Tibial artery (tissue), 4 donors: Measurements from ENCODE around the gene ASGR2.
A peak's percentile ranks its signal among the peaks of the same experiment; 100 is the strongest.
"Not testable (repeated sequence)": the region's sequence is repeated elsewhere in the genome, so short reads cannot be mapped to it uniquely, and the experiment has no call there.

Experiments
- DNase-seq, 2 donors: peaks; one replicate each; pipeline ENCODE4 v3.0.0-alpha.2; 2019
- H3K27ac ChIP-seq, 2 donors: fragments of 200-600 bp; sonication (generic) in 1 of 2; 1 replicate in 1 of 2; 2 replicates in 1 of 2; pipeline ENCODE4 v1.5.1; 2018 to 2019; ENCODE audit warnings: mild to moderate bottlenecking in 1 of 2
- H3K27me3 ChIP-seq, 2 donors: fragments of 200-600 bp; sonication (generic) in 1 of 2; one replicate each; pipeline versions ENCODE4 v1.5.1 to v1.6.0; 2016 to 2019
- H3K36me3 ChIP-seq, 3 donors: fragments of 200-600 bp; sonication (generic) in 2 of 3; one replicate each; pipeline ENCODE4 v1.5.1; 2016 to 2019; ENCODE audit warnings: mild to moderate bottlenecking in 2 of 3
- H3K4me1 ChIP-seq, 4 donors: fragments of 200-600 bp; sonication (generic) in 2 of 4; 1 replicate in 3 of 4; 2 replicates in 1 of 4; pipeline ENCODE4 v1.5.1; 2016 to 2019
- H3K4me3 ChIP-seq, 2 donors: fragments of 200-600 bp; sonication (generic) in 1 of 2; 1 replicate in 1 of 2; 2 replicates in 1 of 2; pipeline ENCODE4 v1.5.1; 2018 to 2019; ENCODE audit warnings: mild to moderate bottlenecking in 2 of 2
- H3K9me3 ChIP-seq, 3 donors: fragments of 200-600 bp; sonication (generic) in 1 of 3; one replicate each; pipeline ENCODE4 v1.5.1; 2016 to 2019
- intact Hi-C: fragments of 100-400 bp; cut with DNase I; formaldehyde crosslinking; loops from one replicate; pipeline ENCODE4 v1.15.0; 2023; ENCODE audit warnings: low total_unique reads
- TF ChIP-seq, protein P1 (sequence below), 2 experiments: fragments of 200-600 bp in 1 of 2; fragments of 450-650 bp in 1 of 2; IDR thresholded peaks; one replicate each; pipeline ENCODE4 v1.5.1; 2017 to 2019; ENCODE audit warnings: antibody characterized with exemption in 2 of 2, mild to moderate bottlenecking in 1 of 2, moderate library complexity in 1 of 2

Gene ASGR2

DNA sequence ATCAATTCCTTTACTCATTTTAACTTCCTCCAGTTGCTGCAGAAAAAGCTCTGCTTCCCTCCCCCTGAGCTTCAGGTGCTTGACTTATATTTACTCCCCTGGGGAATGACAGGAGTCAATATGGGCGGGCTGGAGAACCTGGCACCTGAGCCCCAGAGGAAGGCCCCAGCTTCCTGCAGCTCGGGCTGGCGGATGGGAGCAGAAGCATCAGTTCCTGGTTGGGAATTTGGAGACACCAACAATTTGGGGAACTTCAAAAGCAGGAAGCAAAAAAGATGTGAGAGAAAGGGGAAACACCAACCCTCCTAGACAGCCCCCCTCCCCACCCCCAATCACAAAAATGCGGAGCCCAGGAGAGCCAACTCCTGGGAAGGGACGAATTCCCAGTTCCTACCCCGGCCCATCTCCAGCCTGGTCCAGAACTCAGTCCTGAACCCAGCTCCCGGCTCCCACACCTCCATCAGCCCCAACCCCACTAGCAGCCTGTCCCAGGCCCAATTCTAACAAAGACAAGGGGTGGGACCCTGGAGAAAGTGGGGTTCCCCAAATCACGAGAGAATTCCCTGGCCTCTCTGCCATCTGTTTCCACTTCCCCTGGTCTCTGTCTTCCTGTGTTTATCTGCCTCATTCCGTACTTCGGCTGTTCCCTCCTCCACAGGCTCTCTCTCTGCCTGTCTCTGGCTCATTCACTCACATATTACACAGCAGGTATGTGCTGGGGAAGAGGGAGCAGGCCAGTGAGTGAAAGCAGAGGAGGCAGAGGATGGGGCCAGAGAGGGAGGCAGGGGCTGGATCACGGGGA, 16.2 kb upstream of the ASGR2 start:
- intact Hi-C loops = no loop called here
- Histone ChIP-seq H3K27ac (no peak overlapping the region), H3K27me3 (peaks cover 0 to 52% of the 10 kb centered on the region in 2 donors), H3K4me3 (peak overlapping the region; percentile 4 to 21), H3K9me3 (no peaks in the 10 kb centered on the region), H3K36me3 (no peaks in the 10 kb centered on the region), H3K4me1 (no peaks in the 10 kb centered on the region)
- DNase-seq = no peak
- TF ChIP-seq, protein P1, sequence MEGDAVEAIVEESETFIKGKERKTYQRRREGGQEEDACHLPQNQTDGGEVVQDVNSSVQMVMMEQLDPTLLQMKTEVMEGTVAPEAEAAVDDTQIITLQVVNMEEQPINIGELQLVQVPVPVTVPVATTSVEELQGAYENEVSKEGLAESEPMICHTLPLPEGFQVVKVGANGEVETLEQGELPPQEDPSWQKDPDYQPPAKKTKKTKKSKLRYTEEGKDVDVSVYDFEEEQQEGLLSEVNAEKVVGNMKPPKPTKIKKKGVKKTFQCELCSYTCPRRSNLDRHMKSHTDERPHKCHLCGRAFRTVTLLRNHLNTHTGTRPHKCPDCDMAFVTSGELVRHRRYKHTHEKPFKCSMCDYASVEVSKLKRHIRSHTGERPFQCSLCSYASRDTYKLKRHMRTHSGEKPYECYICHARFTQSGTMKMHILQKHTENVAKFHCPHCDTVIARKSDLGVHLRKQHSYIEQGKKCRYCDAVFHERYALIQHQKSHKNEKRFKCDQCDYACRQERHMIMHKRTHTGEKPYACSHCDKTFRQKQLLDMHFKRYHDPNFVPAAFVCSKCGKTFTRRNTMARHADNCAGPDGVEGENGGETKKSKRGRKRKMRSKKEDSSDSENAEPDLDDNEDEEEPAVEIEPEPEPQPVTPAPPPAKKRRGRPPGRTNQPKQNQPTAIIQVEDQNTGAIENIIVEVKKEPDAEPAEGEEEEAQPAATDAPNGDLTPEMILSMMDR (IDR thresholded peaks at IDR 0.05) = no peak

DNA sequence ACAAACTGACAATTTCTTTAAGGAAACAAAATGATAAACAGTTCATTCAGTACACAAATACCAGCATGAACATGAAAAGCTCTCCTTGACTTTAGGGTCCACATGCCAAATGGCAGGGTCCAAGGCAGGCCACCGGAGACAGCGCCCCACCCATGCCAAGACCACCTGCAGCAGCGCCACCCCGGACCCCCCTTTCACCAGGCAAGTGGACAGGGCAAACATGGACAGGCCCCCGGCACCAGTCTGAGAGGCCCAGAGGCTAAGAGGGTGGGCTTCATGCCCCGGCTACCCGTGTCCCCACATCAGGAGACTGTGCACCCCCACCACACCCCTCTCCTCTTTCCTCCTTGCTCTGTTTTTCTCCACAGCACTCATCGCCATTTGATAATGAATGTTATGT, 14.7 kb upstream of the ASGR2 start:
- DNase-seq = no peak
- no peak overlapping the region for H3K27ac ChIP-seq
- intact Hi-C loops = no loop called here
- TF ChIP-seq, protein P1 (IDR thresholded peaks at IDR 0.05) = no peak
- no peaks in the 10 kb centered on the region for H3K9me3 ChIP-seq
- H3K27me3 ChIP-seq = peaks cover 0 to 45% of the 10 kb centered on the region in 2 donors
- no peaks in the 10 kb centered on the region for H3K4me1 ChIP-seq
- H3K4me3 ChIP-seq = no peak overlapping the region
- no peaks in the 10 kb centered on the region for H3K36me3 ChIP-seq

DNA sequence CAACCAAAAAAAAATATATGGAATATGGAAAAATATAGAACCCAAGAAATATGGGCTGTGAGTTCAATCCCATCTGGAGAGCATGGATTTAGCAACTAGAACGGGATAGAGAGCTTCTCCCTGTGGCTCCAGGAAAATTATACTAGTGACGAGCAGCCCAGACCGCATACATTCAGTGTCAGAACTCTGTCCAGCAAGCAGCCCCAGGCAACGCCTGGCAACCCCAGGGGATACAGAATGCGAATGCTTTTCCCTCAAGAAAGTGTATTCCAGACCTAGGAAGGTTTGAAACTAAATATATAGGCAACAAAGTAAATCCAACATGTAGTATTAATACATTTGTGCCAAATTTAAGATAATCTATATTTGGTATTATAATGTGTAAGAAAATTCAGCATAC, 13.5 kb upstream of the ASGR2 start:
- intact Hi-C loops = no loop called here
- H3K36me3 ChIP-seq = no peaks in the 10 kb centered on the region
- no peak overlapping the region for H3K4me3 ChIP-seq
- no peak overlapping the region for H3K27ac ChIP-seq
- H3K27me3 ChIP-seq = peaks cover 0 to 44% of the 10 kb centered on the region in 2 donors
- TF ChIP-seq, protein P1 (IDR thresholded peaks at IDR 0.05) = no peak
- no peak for DNase-seq
- H3K4me1 ChIP-seq = no peaks in the 10 kb centered on the region
- no peaks in the 10 kb centered on the region for H3K9me3 ChIP-seq

DNA sequence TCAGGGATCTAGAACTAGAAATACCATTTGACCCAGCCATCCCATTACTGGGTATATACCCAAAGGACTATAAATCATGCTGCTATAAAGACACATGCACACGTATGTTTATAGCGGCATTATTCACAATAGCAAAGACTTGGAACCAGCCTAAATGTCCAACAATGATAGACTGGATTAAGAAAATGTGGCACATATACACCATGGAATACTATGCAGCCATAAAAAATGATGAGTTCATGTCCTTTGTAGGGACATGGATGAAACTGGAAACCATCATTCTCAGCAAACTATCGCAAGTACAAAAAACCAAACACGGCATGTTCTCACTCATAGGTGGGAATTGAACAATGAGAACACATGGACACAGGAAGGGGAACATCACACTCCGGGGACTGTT, 12.9 kb upstream of the ASGR2 start:
- DNase-seq, H3K4me3 ChIP-seq, H3K9me3 ChIP-seq, H3K27ac ChIP-seq, intact Hi-C loops, H3K36me3 ChIP-seq, H3K4me1 ChIP-seq: not testable (repeated sequence)
- H3K27me3 ChIP-seq = peaks cover 0 to 39% of the 10 kb centered on the region in 2 donors

DNA sequence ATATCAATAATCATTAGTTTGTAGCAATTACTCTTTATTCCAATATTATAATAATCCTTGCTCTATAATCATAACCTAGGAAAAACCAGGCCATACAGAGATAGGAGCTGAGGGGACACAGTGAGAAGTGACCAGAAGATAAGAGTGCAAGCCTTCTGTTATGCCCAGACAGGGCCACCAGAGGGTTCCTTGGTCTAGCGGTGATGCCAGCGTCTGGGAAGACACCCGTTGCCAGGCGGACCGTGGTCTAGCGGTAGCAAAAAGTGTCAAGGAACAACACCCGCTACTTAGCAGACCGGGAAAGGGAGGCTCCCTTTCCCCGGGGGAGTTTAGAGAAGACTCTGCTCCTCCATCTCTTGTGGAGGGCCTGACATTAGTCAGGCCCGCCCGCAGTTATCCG, 11.8 kb upstream of the ASGR2 start:
- H3K27ac ChIP-seq, H3K9me3 ChIP-seq, H3K36me3 ChIP-seq, DNase-seq, intact Hi-C loops, H3K4me3 ChIP-seq: not testable (repeated sequence)
- Histone ChIP-seq H3K4me1 (peaks cover 0 to 12% (median 4%) of the 10 kb centered on the region in 4 donors), H3K27me3 (peaks cover 0 to 30% of the 10 kb centered on the region in 2 donors)

DNA sequence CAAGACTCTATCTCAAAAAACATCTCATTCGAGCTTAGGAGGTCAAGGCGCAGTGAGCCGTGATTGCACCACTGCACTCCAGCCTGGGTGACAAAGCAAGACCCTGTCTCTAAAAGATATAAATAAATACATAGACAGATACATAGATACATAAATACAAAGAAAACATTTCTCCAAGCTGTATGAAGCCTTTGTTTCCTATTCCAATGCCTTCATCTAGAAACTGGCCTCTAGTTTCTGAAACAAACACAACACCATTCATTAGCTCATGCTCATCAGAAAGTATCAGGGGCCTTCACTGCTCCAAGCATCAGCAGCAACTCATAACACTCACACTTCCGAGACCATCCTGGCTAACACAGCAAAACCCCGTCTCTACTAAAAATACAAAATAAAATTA, 10.3 kb upstream of the ASGR2 start:
- H3K27me3 ChIP-seq = peaks cover 0 to 32% of the 10 kb centered on the region in 2 donors
- no peak for DNase-seq
- peaks cover 0 to 12% (median 4%) of the 10 kb centered on the region in 4 donors for H3K4me1 ChIP-seq
- no peaks in the 10 kb centered on the region for H3K9me3 ChIP-seq
- TF ChIP-seq, protein P1 (IDR thresholded peaks at IDR 0.05) = no peak
- H3K4me3 ChIP-seq = no peak overlapping the region
- no peak overlapping the region for H3K27ac ChIP-seq
- intact Hi-C loops = no loop called here
- H3K36me3 ChIP-seq = no peaks in the 10 kb centered on the region
